C4-2B (cell line): Measurements from ENCODE around the gene SOX10.

ENCODE experiments used
- H3K27ac ChIP-seq: fragments of 450-650 bp; 2 replicates; pipeline ENCODE4 v1.5.1; 2017
- ZFX ChIP-seq: fragments of 450-650 bp; IDR thresholded peaks from 2 replicates; pipeline ENCODE4 v1.6.1; 2017
- TF ChIP-seq, protein P1 (sequence below): fragments of 450-650 bp; conservative IDR thresholded peaks from 2 replicates; pipeline ENCODE4 v1.5.1; 2017; ENCODE audit warnings: mild to moderate bottlenecking

SOX10 gene

GRCh38 chr22:37933711-37934376, 50.5 kb downstream of the SOX10 start:
- H3K27ac ChIP-seq: peak overlapping the region; percentile 55
- TF ChIP-seq ZFX: no peak
- TF ChIP-seq, protein P1, sequence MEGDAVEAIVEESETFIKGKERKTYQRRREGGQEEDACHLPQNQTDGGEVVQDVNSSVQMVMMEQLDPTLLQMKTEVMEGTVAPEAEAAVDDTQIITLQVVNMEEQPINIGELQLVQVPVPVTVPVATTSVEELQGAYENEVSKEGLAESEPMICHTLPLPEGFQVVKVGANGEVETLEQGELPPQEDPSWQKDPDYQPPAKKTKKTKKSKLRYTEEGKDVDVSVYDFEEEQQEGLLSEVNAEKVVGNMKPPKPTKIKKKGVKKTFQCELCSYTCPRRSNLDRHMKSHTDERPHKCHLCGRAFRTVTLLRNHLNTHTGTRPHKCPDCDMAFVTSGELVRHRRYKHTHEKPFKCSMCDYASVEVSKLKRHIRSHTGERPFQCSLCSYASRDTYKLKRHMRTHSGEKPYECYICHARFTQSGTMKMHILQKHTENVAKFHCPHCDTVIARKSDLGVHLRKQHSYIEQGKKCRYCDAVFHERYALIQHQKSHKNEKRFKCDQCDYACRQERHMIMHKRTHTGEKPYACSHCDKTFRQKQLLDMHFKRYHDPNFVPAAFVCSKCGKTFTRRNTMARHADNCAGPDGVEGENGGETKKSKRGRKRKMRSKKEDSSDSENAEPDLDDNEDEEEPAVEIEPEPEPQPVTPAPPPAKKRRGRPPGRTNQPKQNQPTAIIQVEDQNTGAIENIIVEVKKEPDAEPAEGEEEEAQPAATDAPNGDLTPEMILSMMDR: peak; percentile 99

DNA sequence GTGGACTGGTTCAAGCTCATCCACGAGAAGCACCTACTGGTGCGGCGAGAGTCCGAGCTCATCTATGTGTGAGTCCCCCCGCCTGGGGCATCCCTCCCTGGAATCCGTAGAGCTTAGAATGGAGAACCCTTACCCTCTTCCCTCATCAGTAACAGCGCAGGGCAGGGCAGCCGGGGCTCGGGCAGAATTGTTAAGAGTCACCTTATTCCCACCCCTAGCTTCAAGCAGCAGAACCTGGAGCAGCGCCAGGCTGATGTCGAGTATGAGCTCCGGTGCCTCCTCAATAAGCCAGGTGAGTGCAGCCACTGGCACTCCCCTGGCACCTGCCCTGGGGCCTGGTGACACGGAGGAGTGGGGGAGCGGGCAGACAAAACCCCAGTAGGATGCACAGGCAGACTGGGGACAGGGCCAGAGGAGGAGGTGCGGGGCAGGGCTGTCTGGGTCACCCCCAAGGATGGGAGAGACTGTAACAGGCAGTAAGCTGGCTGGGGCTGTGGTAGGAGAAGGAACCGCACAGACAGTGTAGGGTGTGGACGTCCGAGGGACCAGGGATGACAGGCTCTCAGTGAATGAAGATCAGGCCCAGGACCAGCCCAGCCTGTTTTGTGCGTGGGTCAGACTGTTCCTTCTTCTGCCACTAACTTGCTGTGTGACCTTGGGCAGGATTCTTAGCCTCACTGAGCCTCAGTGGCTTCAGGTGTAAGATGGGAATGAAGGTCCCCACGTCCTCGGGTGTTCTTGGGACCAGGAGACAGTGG, 51.4 kb downstream of the SOX10 start:
- no peak for TF ChIP-seq ZFX
- TF ChIP-seq, protein P1: no peak
- H3K27ac ChIP-seq: peak overlapping the region; percentile 55

DNA sequence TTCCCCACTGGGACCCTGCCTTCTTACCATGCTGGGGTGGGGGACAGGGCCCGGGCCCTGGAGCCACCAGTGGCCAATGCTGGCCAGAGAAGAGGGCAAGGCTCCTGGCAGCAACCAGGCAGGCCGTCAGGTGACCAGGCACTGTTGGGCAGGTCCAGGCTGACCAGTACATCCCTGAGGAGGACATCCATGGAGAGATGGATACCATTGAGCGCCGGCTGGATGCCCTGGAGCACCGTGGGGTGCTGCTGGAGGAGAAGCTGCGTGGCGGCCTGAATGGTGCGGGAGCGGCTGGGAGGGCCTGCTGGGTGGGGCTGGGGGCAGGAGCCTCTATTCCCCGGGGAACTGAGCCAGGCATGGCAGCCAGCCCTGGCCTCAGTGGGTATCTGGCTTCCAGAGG, 52.0 kb downstream of the SOX10 start:
- no peak for TF ChIP-seq ZFX
- TF ChIP-seq, protein P1: no peak
- H3K27ac ChIP-seq: no peak overlapping the region

- H3K27ac ChIP-seq: no peak overlapping the region
- TF ChIP-seq, protein P1: no peak
- no peak for TF ChIP-seq ZFX
These were observed 52.4 kb downstream of the SOX10 start for GRCh38 chr22:37931893-37932389.

DNA sequence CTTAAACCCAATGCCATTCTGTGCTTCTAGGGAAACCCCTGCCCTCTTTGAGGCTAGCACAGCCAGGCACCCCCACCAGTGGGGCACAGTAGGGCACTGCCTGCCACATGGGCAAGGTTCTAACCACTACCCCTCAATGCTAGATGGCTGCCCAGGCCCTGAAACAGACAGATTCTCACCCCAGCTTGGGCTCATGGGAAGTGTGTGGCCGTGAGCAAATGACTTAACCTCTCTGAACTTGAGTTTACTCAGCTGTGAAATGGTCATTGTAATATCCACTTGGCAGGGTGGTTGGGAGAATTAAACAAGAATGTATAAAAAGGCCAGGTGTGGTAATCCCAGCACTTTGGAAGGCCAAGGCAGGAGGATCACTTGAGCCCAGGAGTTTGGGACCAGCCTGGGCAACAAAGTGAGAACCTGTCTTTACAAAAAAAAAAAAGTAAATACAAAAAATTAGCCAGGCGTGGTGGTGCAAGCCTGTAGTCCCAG, 53.4 kb downstream of the SOX10 start:
- TF ChIP-seq ZFX: no peak
- TF ChIP-seq, protein P1: no peak; the same call in 1 of the 2 replicates
- no peak overlapping the region; the same call in 1 of the 2 replicates for H3K27ac ChIP-seq

DNA sequence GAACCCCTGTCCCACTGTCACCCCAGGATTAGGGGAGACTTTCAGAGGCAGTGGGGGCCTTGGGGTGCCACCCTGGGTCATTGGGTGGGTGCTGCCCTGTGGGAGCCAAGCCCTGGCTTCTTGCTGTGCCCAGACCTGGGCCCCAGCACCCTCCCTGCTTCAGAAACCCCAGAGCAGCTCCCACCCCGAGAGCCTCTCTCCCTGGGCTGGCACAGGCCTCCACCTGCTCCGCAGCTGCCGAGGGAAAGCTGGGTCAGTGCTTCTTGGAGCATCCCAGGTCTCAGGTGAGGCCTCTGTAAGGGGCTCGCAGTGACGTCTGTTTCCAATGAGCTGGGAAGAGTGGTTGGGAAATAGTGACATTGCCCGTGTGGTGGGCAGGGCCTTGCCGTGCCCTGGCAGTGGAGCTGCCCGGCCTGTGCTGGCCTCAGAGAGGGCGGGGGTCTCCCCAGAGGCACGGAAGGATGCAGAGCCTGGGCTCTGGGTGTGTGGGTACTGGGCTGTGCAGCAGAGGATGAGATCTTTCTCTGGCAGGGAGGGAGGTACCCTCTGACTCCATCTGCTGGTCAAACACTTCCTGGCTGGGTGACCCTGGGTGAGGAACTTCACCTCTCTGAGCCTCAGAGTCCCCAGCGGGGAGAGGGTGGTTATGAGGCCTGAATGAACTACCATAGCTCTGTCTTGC, 53.9 kb downstream of the SOX10 start:
- TF ChIP-seq, protein P1: no peak; the same call in 1 of the 2 replicates
- no peak for TF ChIP-seq ZFX
- H3K27ac ChIP-seq: no peak overlapping the region; the same call in 1 of the 2 replicates

GRCh38 chr22:37929390-37929789, 55.0 kb downstream of the SOX10 start:
- H3K27ac ChIP-seq: no peak overlapping the region
- TF ChIP-seq, protein P1: no peak
- TF ChIP-seq ZFX: no peak
